Measurements from ENCODE around the gene PPP2R2C.

Gene PPP2R2C

DNA sequence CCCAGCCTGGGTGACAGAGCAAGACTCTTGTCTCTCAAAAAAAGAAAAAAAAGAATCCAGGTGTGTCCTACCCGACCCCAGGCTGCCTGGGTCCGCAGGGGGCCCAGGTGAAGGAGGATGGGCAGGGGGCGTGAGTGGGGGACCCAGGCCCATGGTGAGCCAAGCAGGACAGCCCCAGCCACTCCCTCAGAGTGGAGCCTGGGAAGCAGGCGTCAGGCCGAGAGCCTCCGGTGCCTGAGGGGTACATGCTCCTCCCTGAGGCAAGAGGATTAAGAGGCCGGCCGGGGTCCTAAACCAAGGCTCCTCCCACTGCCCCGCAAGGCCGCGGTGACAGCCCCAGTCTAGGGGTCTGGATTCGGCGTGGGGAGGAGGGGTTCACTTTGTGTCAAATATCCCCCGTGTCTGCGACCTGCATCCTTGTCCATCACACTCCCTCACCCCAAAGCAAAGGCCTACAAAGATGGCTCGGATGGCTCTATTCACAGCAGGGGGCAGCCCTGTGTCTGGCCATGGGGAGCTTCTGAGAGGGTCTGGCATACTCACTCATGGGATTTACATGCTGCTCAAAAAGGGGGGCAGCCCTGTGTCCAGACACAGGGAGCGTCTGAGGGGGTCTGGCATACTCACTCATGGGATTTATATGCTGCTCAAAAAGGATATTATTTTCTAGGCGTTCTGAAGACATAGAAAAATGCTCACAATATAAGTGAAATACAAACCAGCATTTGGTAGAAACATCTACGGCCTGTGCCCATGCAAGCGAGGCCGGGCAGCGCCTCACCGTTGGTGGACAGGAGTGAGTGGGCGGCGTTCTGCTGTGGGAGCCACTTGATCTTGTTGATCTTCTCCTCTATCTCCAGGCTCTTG, 94.6 kb downstream of the PPP2R2C start:
- in situ Hi-C loops (cut with HindIII; ENCODE audit: low pct_ligation_motif_present, low pct_unique_long_range_greater_than_20kb, low sequenced_read_pairs): no loop called here
- DNase-seq: no peak

DNA sequence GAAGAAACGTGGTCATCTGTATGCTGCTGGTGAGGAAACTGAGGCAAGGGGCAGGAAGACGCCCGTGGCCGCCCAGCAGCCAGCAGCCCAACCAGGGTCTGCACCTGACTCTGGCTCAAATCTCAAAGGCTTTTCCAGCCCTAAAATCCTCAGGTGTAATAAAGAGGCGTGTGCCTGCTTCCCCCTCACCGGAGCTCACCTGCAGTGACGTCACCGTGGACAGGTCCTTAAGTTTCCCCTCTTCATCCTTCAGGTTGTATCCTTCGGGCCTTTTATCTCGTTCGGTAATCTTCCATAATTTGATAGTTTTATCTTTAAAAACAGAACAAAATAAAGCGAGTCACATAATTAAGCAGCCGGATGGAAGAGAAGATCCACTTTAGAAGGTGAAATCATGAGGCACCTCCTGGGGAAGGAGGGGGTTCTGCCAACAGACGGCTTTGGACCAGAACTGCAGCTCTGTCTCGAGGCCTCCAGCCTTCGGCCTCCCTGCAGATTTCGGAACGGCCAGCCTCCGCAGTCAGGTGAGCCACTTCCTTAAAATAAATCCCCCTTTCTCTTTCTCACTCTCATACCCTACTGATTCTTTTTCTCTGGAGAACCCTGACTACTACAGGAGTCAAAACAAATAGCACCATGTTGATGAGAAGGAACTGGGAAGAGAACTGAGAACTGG, 96.7 kb downstream of the PPP2R2C start:
- in situ Hi-C loops (cut with HindIII; ENCODE audit: low pct_ligation_motif_present, low pct_unique_long_range_greater_than_20kb, low sequenced_read_pairs): no loop called here
- no peak for DNase-seq

DNA sequence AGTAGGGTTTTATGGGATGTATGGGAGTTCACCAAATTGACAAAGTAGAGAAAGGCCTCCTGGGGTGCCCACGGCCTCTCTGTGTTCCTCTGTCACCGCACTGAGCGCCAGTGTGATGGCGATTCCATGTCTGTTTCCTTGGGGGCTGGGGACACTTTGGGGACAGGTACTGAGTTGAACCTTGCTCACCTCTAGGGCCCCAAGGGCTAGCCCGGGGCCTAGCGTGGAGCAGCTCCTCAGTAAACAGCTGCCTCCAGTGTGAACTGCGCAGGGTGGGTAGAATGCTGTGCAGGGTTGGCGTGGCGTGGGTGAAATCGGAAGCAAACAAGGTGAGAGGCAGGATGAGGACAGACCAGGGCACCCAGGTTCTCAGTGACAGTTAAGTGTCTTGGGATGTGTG, 97.8 kb downstream of the PPP2R2C start:
- in situ Hi-C loops (cut with HindIII; ENCODE audit: low pct_ligation_motif_present, low pct_unique_long_range_greater_than_20kb, low sequenced_read_pairs): no loop called here
- DNase-seq: no peak

DNA sequence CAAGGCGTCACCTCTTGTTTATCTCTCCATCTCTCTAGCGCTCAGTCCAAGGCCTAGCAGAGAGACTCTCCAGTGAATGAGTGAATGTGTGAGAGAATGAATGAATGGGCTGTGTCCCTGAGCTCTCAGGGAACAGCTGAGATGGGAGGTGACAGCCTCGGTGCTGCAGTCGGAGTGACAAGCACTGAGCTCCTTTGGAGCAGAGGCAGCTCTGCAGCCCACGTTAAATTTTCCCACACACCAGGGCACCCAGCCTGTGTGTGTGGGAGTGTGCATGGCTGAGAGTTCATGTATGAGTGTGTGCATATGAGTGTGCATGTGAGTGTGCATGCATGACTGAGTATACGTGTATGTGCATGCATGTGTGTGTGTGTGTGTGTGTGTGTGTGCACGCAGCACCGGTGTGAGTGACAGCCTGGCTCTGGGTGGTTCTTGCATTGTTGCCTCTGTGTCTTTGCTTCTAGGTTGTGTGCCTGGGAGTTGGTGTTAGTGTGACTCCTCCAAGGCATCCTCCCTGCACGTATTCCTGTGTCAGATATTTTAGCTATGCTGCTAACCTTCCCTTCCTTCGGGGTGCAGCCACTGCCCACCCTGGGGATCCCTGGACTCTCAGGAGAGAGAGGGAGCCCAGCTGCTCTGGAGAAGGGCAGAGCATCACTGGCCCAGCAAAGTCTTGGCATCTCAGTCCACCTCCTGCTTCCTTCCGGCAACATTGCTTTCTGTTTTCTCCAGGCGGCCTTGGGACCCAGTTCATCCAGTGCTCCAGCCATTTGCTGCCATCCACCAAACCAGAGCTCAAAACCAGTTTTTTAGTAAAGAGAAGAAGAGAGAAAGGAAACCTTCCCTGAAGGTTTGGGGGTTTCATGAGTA, 98.6 kb downstream of the PPP2R2C start:
- in situ Hi-C loops (cut with HindIII; ENCODE audit: low pct_ligation_motif_present, low pct_unique_long_range_greater_than_20kb, low sequenced_read_pairs): no loop called here
- no peak for DNase-seq

DNA sequence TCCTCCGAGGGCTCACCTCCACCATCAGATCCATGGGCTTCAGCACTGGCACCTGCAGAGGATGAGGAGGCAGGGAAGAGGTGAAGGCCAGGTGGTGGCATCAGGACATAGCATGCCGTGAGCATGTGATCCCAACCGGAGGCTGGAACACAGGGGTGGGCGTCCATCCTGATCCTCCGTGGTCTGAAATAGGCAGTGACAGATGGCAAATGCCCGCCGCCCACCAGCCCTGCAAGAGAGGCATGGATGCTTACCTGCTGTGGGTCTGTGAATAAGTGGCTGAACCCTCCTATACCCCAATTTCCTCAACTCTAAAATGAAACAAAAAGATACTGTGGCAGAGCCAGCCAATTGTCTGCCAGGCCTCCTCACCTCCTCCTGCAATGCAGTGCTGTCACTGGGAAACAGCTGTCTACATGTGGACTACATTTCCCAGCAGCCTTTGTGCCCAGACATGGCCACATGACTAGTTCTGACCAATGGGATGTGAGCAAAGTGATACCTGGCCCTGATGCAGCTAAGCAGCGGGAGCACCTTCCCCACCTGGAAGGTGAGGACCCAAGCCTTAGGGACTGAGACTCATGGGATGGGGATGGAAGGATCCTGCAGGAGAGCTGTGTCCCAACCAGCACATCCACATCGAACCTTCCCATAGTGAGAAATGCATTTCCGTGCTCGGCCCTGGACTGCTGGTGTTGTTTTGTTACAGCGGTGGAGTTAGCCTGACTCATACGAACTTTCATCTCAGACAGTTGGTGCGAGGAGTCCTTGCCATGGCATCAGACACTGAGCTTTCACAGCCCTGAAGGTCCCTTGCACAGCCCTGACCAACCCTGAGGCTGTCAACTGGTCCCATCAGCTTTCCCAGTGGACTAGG, 99.5 kb downstream of the PPP2R2C start:
- peak; percentile 32 for DNase-seq

DNA sequence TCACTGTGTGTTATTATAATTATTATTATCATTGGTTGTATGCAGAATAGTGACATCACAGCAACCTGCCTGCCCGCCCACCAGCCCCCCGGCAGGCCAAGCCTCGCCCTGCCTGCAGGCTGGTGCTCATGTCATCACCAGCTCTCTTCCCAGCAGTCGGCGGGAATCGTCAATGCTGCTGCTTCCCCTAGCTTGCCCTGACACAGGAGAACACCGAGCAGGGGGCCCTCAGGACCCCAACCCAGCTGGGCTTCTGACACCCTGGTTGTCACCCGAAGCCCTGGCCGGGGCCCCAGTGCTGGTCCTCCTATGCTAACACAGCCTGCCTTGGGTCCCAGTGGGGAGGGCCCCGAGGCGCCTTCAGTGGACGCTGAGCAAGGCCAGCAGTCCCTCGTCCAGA, 100.6 kb downstream of the PPP2R2C start:
- in situ Hi-C loops (cut with HindIII; ENCODE audit: low pct_ligation_motif_present, low pct_unique_long_range_greater_than_20kb, low sequenced_read_pairs): no loop called here
- no peak for DNase-seq

More for the DNA sequence above, 99.5 kb downstream of the PPP2R2C start:
- in situ Hi-C loops (cut with HindIII; ENCODE audit: low pct_ligation_motif_present, low pct_unique_long_range_greater_than_20kb, low sequenced_read_pairs): no loop called here

DNA sequence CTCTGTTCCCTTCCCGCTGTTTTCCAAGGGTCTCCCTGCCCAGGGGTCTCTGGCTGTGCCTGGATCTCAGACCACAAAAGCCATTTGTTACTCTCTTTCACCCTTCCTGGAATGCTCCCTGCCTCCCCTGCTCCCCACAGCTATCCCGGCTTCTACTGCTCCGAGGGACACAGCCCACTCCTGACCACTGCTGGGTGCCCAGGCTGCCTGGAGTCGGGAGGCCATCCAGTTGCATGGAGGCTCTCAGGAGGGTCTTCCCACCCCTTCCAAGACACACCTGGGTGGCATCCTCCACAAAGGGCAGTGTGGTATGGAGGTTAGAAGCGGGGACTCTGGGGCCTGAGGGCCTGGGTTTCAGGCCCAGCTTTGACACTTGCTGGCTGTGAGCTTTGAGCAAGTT, 101.1 kb downstream of the PPP2R2C start:
- in situ Hi-C loops (cut with HindIII; ENCODE audit: low pct_ligation_motif_present, low pct_unique_long_range_greater_than_20kb, low sequenced_read_pairs): no loop called here
- no peak for DNase-seq

DNA sequence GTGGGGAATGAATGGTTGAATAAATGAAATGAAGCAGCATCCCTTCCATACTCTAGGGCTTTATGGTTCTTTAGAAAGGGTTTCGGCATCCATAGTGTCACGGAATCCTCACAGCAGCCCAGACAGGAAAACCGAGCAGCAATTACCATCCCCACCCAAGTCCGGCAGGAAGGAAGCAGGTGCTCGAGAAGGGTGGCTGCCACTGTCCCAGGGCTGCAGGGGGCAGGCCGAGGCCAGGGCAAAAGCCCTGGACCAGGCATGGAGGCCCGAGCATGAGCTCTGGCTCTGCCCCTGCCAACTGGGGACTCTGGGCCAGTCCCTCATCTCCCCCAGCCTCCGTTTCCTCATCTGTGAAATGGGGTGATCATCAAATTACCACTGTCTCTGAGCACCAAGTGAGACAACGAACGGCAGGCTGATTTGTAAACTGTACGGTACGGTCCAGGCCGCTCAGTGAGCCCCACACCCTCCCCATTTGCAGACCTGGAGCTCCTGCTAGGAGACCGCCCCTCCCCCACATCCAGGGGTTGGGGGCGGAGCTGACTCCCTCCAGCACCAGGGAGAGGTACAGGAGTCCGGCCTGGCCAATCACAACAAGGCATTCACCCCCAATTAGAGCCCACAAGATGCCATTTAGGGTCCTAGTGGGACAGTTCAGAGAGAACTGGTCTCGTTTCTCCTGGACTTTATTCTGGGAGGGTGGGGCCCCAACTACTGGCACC, 102.3 kb downstream of the PPP2R2C start:
- DNase-seq: no peak
- in situ Hi-C loops (cut with HindIII; ENCODE audit: low pct_ligation_motif_present, low pct_unique_long_range_greater_than_20kb, low sequenced_read_pairs): no loop called here

DNA sequence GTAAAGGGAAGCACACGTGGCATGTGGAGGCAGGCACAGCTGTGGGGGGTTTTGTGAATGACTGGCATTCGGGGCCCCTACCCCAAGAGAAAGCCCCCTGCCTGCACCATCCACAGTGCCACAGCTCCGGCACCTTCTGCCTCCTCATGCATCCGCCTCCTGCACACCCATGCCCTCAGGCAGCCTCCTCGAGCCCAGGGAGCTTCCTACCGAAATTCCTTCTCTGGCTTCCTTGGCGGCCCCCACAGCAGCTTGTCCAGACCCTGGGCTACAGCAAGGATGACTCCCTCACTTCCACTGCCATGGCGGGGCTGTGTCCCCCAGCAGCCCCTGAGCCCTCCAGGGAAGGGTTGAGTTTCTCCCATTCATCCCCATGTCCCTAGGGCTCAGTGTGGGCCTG, 102.9 kb downstream of the PPP2R2C start:
- in situ Hi-C loops (cut with HindIII; ENCODE audit: low pct_ligation_motif_present, low pct_unique_long_range_greater_than_20kb, low sequenced_read_pairs): no loop called here
- no peak for DNase-seq

DNA sequence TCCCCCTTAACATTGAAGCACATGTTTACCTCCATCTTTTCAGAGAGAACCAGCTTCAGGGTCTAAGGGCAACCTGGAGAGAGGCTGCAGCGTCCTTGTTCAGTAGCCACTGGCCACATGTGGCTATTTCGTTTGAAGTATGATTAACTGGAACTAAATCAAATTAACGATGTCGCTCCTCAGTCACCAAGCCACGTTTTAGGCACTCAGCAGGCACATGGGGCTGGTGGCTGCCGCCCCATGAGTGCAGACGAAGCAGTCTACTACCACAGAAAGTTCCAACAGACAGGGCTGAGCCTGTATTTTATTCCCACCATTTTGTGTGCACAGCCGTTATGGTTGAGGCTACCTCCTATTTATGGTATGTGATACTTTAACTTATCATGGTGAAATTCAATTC, 103.4 kb downstream of the PPP2R2C start:
- no peak for DNase-seq
- in situ Hi-C loops (cut with HindIII; ENCODE audit: low pct_ligation_motif_present, low pct_unique_long_range_greater_than_20kb, low sequenced_read_pairs): no loop called here

DNA sequence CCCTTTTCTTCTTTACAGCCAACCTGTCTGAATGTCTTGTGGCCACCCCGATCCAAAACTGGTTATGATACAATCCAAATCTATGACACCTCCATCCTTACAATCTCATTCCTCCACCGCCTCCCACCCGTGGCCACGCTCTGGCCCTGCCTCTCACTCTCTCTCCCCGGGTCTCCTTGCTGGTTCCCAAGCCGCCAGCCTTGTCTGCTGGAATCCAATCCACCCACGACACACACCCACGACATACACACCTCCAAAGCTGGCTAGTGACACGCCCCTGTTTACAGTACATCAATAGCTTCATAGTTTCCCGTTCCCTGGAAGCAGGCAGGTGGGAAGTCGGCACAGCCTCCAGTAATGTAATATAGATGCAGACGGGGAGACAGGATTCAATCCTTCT, 103.8 kb downstream of the PPP2R2C start:
- in situ Hi-C loops (cut with HindIII; ENCODE audit: low pct_ligation_motif_present, low pct_unique_long_range_greater_than_20kb, low sequenced_read_pairs): no loop called here
- no peak for DNase-seq

DNA sequence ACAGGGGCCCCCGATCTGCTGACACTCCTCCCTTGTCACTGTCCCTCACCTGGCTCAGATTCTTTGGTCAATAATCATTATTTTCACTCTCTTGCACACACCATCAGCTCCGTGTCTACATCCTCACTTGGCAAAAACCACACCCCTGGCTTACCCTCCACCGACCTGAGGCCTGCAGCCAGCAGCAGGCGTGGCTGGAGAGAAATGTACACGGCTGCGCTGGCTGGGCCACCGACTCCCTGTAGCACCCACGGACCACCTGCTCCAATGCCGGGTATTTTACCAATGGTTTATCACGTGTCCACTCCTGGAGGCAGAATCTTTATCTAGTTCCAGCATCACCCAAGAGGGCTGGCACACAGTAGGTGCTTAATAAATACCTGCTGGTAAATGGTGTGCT, 104.3 kb downstream of the PPP2R2C start:
- DNase-seq: no peak

DNA sequence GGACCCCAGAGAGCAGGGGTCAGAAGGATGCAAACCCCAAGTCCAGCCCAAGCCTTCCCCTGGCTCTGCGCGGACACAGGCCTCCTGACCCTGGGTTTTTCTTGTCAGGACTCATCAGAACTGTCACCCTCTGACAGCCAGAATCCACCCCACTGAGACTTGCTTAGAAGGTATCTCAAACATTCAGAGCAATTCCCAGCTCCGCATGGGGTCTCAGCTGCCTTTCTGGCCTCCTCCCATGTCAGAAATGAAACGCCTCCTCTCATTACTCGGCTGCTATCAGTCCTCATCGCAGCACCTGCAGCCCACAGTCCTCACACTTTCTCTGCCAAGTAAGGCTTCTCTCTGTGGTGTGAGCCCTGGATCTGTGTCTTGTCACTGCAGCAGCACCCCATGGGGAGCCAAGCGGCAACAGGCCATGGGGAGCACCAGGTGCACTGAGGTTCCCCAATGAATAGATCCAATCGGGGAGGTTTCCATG, 105.0 kb downstream of the PPP2R2C start:
- in situ Hi-C loops (cut with HindIII; ENCODE audit: low pct_ligation_motif_present, low pct_unique_long_range_greater_than_20kb, low sequenced_read_pairs): no loop called here
- no peak for DNase-seq

More for the DNA sequence above, 104.3 kb downstream of the PPP2R2C start:
- in situ Hi-C loops (cut with HindIII; ENCODE audit: low pct_ligation_motif_present, low pct_unique_long_range_greater_than_20kb, low sequenced_read_pairs): no loop called here

DNA sequence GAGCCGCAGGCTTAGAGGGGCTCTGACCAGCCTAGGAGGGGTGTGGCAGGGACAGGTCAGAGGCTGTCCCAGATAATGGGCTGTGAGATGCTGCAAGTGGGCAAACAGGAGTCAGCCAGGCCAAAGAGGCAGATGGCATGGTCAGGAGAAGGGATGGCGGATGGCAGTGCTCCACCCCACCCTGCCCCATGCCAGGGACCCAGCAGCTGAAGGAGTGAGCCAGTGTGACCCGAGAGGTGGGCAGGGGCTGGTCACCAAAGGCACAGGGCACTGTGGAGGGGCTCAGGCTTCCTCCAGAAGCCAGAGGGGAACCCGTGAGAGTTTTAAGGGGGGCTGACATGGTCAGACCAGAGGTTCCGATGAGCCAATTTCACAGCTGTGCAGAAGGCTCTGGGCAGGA, 105.8 kb downstream of the PPP2R2C start:
- no peak for DNase-seq

DNA sequence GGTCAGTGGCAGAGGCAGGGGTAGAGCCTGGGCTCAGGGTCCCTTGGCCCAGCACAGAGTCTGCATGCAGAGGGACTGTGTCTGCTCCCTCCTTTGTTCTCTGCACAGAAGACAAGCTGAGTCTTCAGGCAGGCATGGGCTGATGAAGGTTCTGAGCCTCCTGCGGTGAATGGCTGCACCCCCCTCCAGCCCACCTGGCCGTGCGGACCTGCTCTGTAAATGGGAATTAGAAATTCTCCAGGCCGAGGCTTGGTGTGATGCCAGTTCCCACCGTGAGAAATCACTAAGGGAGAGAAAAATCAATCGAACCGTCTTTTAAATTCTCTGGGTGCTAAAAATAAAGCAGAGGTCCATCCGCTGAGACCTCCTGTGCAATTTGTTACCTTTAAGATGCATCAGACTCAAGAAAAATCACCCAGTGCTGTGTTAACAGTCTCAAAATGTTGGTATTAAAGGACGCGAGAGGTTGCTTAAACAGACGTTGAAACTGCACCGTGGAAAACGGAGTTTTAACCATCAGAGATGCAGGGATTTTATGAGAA, 106.8 kb downstream of the PPP2R2C start:
- DNase-seq: no peak
- in situ Hi-C loops (cut with HindIII; ENCODE audit: low pct_ligation_motif_present, low pct_unique_long_range_greater_than_20kb, low sequenced_read_pairs): no loop called here

More for the DNA sequence above, 105.8 kb downstream of the PPP2R2C start:
- in situ Hi-C loops (cut with HindIII; ENCODE audit: low pct_ligation_motif_present, low pct_unique_long_range_greater_than_20kb, low sequenced_read_pairs): no loop called here

DNA sequence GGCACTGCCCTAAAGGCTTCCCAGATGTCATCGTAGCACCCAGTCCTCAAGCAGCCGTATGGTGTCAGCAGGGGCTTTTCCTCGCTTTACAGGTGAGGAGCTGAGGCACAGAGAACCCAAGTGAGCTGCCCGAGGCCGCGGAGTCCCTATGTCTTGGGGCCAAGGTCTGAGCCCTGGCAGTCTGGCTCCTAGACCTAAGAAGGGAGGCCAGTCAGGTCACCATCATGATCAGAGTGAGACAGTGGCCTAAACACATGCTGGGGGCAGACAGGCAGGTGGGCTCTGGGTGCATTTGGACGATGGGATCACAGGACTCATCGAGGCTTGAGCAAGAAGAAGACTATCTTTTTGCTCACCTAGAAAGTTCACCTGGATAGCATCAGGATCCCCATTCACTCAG, 107.8 kb downstream of the PPP2R2C start:
- no peak for DNase-seq
- in situ Hi-C loops (cut with HindIII; ENCODE audit: low pct_ligation_motif_present, low pct_unique_long_range_greater_than_20kb, low sequenced_read_pairs): no loop called here

DNA sequence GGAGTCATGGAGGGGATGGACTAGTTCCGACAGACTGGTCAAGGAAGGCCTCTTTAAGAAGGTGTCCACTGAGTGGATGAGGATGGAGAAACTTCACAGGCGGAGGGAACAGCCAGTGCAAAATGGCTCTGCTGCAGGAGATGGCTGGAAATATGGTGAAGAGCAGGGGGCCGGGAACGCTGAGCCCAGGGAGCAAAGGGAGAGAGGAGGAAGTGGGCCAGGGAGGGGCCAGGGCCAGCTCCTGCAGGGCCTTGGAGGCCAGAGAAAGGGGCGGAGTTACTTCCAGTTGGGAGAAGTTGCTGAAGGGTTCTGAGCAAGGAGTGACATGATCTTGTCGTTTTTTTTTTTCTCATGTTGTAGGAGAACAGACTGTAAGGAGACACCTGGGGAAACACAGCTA, 108.3 kb downstream of the PPP2R2C start:
- in situ Hi-C loops (cut with HindIII; ENCODE audit: low pct_ligation_motif_present, low pct_unique_long_range_greater_than_20kb, low sequenced_read_pairs): no loop called here
- DNase-seq: no peak

Data from ACHN (cell line).